Ovary (tissue), 3 donors: ENCODE measurements around the gene KIF16B.

ENCODE experiments used
- CTCF ChIP-seq, 3 donors: fragments of 450-650 bp in 2 of 3; fragments of 200-600 bp in 1 of 3; IDR thresholded peaks; one replicate each; pipeline versions ENCODE4 v1.5.1 to v1.8.0; 2016 to 2022; ENCODE audit warnings: antibody characterized with exemption in 3 of 3, mild to moderate bottlenecking in 1 of 3
- POLR2A ChIP-seq: fragments of 450-650 bp; IDR thresholded peaks from one replicate; pipeline ENCODE4 v1.6.1; 2017; ENCODE audit warnings: antibody characterized with exemption, mild to moderate bottlenecking, moderate library complexity
- donor health status: DM: no; HTN: no; CAD: no.

- TF ChIP-seq CTCF (IDR thresholded peaks at IDR 0.05) (no peak), POLR2A (no peak)
Measured at GRCh38 chr20:16427571-16427970, 145.7 kb downstream of the KIF16B start.
